H1 (cell line): ENCODE data around the gene PDE2A. TPM values are rescaled to one million over a fixed set of nuclear protein-coding genes. Genes with fewer than 3 reads are reported as not detected.

Experiments
- CTCF ChIP-seq, 3 experiments: IDR thresholded peaks; 1 replicate in 2 of 3; 2 replicates in 1 of 3; pipeline versions ENCODE4 v1.5.1 to v1.6.1; 2011; ENCODE audit warnings: low read length in 3 of 3, mild to moderate bottlenecking in 3 of 3, inconsistent platforms in 2 of 3, low read depth in 1 of 3, moderate library complexity in 1 of 3; ENCODE audit not compliant: insufficient read depth in 1 of 3; ENCODE audit errors: control extremely low read depth in 1 of 3
- YY1 ChIP-seq: IDR thresholded peaks from 2 replicates; pipeline ENCODE4 v1.6.1; 2011; ENCODE audit warnings: low read depth, mild to moderate bottlenecking, low read length
- polyA plus RNA-seq, 7 experiments: library from polyadenylated mRNA; depleted of rRNA in 3 of 7; stranded (reverse) in 5 of 7; unstranded in 2 of 7; fragments of >200 nt in 5 of 7; fragments of 200-250 nt in 2 of 7; gene quantifications; 1 replicate in 5 of 7; 2 replicates in 1 of 7; 4 replicates in 1 of 7; pipeline versions ENCODE4 v1.2.1 to v1.2.3, GENCODE V29; 2011 to 2013; ENCODE audit warnings: missing spikeins in 2 of 7, mixed read lengths in 2 of 7
- total RNA-seq: library from RNA; stranded (reverse); fragmentation: NEBNext Ultra II Directional; extraction: Animal tissue kit (Norgen Biotek cat#: 25700); gene quantifications from 2 replicates; pipeline ENCODE4 v1.2.1, GENCODE V29; 2021

The PDE2A gene
- total and polyA plus RNA-seq, 2 of the 8 experiments (the other 6 are each of a cell fraction or from before 2014, with no cell fraction given) = 3.4 to 7.1 TPM

GRCh38 chr11:72695354-72695753, 21.1 kb upstream of the PDE2A start (continued):
- TF ChIP-seq CTCF (IDR thresholded peaks at IDR 0.05; ENCODE audit: control extremely low read depth in 1 of 3, insufficient read depth in 1 of 3, low read depth in 1 of 3, low read length in 3 of 3) = no peak
- TF ChIP-seq YY1 = no peak
